Neural cell (in vitro differentiated cells): ENCODE measurements around the gene PRSS50. TPM values are rescaled to one million over a fixed set of nuclear protein-coding genes. Genes with fewer than 3 reads are reported as not detected.
"Not testable (repeated sequence)": the region's sequence is repeated elsewhere in the genome, so short reads cannot be mapped to it uniquely, and the experiment has no call there.

Experiments
- H2AFZ ChIP-seq: fragments of 200-600, 300-800 bp; sonication (generic), shearing (Covaris generic); 2 replicates; pipeline ENCODE4 v1.6.0; 2014; ENCODE audit warnings: low read depth, mild to moderate bottlenecking, antibody characterized with exemption, low read length, moderate library complexity
- H3F3A ChIP-seq: fragments of 200-600 bp; shearing (Covaris generic); 2 replicates; pipeline ENCODE4 v1.6.1; 2016; ENCODE audit warnings: mild to moderate bottlenecking, moderate library complexity, mixed read lengths, antibody characterized with exemption, low read length; ENCODE audit not compliant: insufficient read depth, poor library complexity, severe bottlenecking
- H3K27ac ChIP-seq: fragments of 200-600, 300-800 bp; sonication (generic), shearing (Covaris generic); 2 replicates; pipeline ENCODE4 v1.5.1; 2014; ENCODE audit warnings: mild to moderate bottlenecking, low read length, moderate library complexity
- H3K27me3 ChIP-seq: fragments of 300-800, 200-600 bp; sonication (generic), shearing (Covaris generic); 2 replicates; pipeline ENCODE4 v1.6.0; 2014; ENCODE audit warnings: mild to moderate bottlenecking, low read depth, low read length, moderate library complexity; ENCODE audit not compliant: insufficient read depth
- H3K36me3 ChIP-seq: fragments of 300-800, 200-600 bp; sonication (generic), shearing (Covaris generic); 2 replicates; pipeline ENCODE4 v1.5.1; 2014; ENCODE audit warnings: mild to moderate bottlenecking, antibody characterized with exemption, low read length, moderate library complexity; ENCODE audit not compliant: insufficient read depth
- H3K4me2 ChIP-seq: fragments of 300-800, 200-600 bp; sonication (generic), shearing (Covaris generic); 2 replicates; pipeline ENCODE4 v1.6.0; 2014; ENCODE audit warnings: mild to moderate bottlenecking, low read length
- H3K4me3 ChIP-seq: fragments of 300-800, 200-600 bp; sonication (generic), shearing (Covaris generic); 2 replicates; pipeline ENCODE4 v1.5.1; 2014; ENCODE audit warnings: mild to moderate bottlenecking, low read length, moderate library complexity
- H3K79me2 ChIP-seq: fragments of 200-600 bp; shearing (Covaris generic); replicated peaks from 2 replicates; pipeline ENCODE4 v1.6.0; 2014; ENCODE audit warnings: mild to moderate bottlenecking, low read length, moderate library complexity; ENCODE audit not compliant: insufficient read depth
- H3K9ac ChIP-seq: fragments of 300-800, 200-600 bp; sonication (generic), shearing (Covaris generic); 2 replicates; pipeline ENCODE4 v1.6.1; 2016; ENCODE audit warnings: mild to moderate bottlenecking, low read length, mixed read lengths
- H3K9me2 ChIP-seq: fragments of 200-600 bp; shearing (Covaris generic); 2 replicates; pipeline ENCODE4 v1.6.1; 2016; ENCODE audit warnings: mild to moderate bottlenecking, low read length, mixed read lengths; ENCODE audit not compliant: insufficient read depth
- H3K9me3 ChIP-seq: fragments of 200-600, 300-800 bp; sonication (generic), shearing (Covaris generic); 2 replicates; pipeline ENCODE4 v1.6.1; 2016; ENCODE audit warnings: mild to moderate bottlenecking, mixed run types, low read length, moderate library complexity, mixed read lengths
- H4K20me1 ChIP-seq: fragments of 200-600 bp; shearing (Covaris generic); 2 replicates; pipeline ENCODE4 v1.6.1; 2016; ENCODE audit warnings: mild to moderate bottlenecking, mixed run types; ENCODE audit not compliant: insufficient read depth
- EP300 ChIP-seq: fragments of 450-650 bp; conservative IDR thresholded peaks from 2 replicates; pipeline ENCODE4 v1.6.1; 2014; ENCODE audit warnings: antibody characterized with exemption, mild to moderate bottlenecking, moderate library complexity; ENCODE audit not compliant: poor library complexity, severe bottlenecking
- EZH2 ChIP-seq: fragments of 200-600, 300-800 bp; shearing (Covaris generic), sonication (generic); IDR thresholded peaks from 2 replicates; pipeline ENCODE4 v1.6.1; 2014; ENCODE audit warnings: antibody characterized with exemption, low read length, borderline replicate concordance, mild to moderate bottlenecking; ENCODE audit not compliant: insufficient read depth, poor library complexity, severe bottlenecking
- MXI1 ChIP-seq: fragments of 450-650 bp; conservative IDR thresholded peaks from 2 replicates; pipeline ENCODE4 v1.6.1; 2014; ENCODE audit warnings: antibody characterized with exemption, mild to moderate bottlenecking; ENCODE audit not compliant: poor library complexity, severe bottlenecking
- POLR2AphosphoS5 ChIP-seq: IDR thresholded peaks from 2 replicates; pipeline ENCODE4 v1.6.1; 2012
- RAD21 ChIP-seq: fragments of 450-650 bp; conservative IDR thresholded peaks from 2 replicates; pipeline ENCODE4 v1.6.1; 2014; ENCODE audit warnings: antibody characterized with exemption, mild to moderate bottlenecking, moderate library complexity
- REST ChIP-seq: IDR thresholded peaks from 2 replicates; pipeline ENCODE4 v1.6.1; 2012; ENCODE audit warnings: borderline replicate concordance
- SMC3 ChIP-seq: fragments of 450-650 bp; conservative IDR thresholded peaks from 2 replicates; pipeline ENCODE4 v1.6.1; 2014; ENCODE audit warnings: antibody characterized with exemption, mild to moderate bottlenecking, moderate library complexity; ENCODE audit not compliant: poor library complexity
- TAF1 ChIP-seq: IDR thresholded peaks from 2 replicates; pipeline ENCODE4 v1.6.1; 2012; ENCODE audit warnings: low read depth
- polyA plus RNA-seq: library from polyadenylated mRNA; depleted of rRNA; stranded (reverse); fragments of >200 nt; gene quantifications from 2 replicates; pipeline ENCODE4 v1.2.3, GENCODE V29; 2014
- TF ChIP-seq, protein P1 (sequence below): fragments of 450-650 bp; IDR thresholded peaks from 2 replicates; pipeline ENCODE4 v1.5.1; 2014; ENCODE audit warnings: antibody characterized with exemption, mild to moderate bottlenecking, moderate library complexity; ENCODE audit not compliant: poor library complexity, severe bottlenecking

The PRSS50 gene
- polyA plus RNA-seq, 1 donor from 2014 or later: not detected

- Histone ChIP-seq H3K27me3 (no peaks in the 10 kb centered on the region), H3K79me2 (no peaks in the 10 kb centered on the region), H3K4me3 (no peak overlapping the region), H4K20me1 (no peaks in the 10 kb centered on the region), H3K36me3 (no peaks in the 10 kb centered on the region), H3F3A (no peaks in the 10 kb centered on the region), H3K9ac (no peak overlapping the region), H2AFZ (no peak overlapping the region), H3K27ac (no peak overlapping the region), H3K9me3 (no peaks in the 10 kb centered on the region), H3K9me2 (no peaks in the 10 kb centered on the region), H3K4me2 (no peak overlapping the region)
- no peak for TF ChIP-seq REST
- no peak for TF ChIP-seq EZH2
- TF ChIP-seq SMC3: no peak
- no peak for TF ChIP-seq TAF1
- no peak for TF ChIP-seq POLR2AphosphoS5
- TF ChIP-seq EP300: no peak
- TF ChIP-seq MXI1: no peak
- TF ChIP-seq RAD21: no peak
- TF ChIP-seq, protein P1, sequence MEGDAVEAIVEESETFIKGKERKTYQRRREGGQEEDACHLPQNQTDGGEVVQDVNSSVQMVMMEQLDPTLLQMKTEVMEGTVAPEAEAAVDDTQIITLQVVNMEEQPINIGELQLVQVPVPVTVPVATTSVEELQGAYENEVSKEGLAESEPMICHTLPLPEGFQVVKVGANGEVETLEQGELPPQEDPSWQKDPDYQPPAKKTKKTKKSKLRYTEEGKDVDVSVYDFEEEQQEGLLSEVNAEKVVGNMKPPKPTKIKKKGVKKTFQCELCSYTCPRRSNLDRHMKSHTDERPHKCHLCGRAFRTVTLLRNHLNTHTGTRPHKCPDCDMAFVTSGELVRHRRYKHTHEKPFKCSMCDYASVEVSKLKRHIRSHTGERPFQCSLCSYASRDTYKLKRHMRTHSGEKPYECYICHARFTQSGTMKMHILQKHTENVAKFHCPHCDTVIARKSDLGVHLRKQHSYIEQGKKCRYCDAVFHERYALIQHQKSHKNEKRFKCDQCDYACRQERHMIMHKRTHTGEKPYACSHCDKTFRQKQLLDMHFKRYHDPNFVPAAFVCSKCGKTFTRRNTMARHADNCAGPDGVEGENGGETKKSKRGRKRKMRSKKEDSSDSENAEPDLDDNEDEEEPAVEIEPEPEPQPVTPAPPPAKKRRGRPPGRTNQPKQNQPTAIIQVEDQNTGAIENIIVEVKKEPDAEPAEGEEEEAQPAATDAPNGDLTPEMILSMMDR: no peak
These were observed 39.0 kb upstream of the PRSS50 start for GRCh38 chr3:46756642-46757041.

- Histone ChIP-seq H3K9me2 (no peaks in the 10 kb centered on the region), H3K4me3 (no peak overlapping the region)
- TF ChIP-seq RAD21: no peak
- no peak for TF ChIP-seq TAF1
- TF ChIP-seq SMC3: no peak
- no peak for TF ChIP-seq MXI1
- no peak for TF ChIP-seq EZH2
- TF ChIP-seq POLR2AphosphoS5: no peak
These were observed 38.0 kb upstream of the PRSS50 start for GRCh38 chr3:46755646-46756045.

DNA sequence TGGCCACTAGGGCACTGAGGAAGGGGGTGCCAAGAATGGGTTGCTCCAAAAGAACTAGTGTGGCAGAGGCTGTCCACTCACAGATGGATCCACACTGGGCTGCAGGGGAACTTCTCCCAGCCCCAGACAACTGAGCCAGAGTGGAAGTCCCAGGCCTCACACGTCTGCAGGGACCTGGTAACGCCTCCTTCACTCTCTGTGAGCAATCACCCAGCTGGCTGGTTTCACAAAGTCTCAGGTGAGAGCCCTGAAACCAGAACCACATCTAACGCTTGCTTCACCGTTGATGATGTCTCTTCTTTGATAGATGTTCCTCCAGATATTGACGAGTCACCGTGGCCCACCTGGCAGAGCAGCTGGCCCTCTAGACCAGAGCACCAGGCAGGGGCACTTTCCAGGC lies 35.5 kb upstream of the PRSS50 start:
- H3K4me3 ChIP-seq, H3K9me2 ChIP-seq, H3K27me3 ChIP-seq, H3K9me3 ChIP-seq, H3K27ac ChIP-seq, H3K9ac ChIP-seq, H3K4me2 ChIP-seq, H3K36me3 ChIP-seq, H3F3A ChIP-seq, H3K79me2 ChIP-seq, H2AFZ ChIP-seq, H4K20me1 ChIP-seq: not testable (repeated sequence)

More at GRCh38 chr3:46755646-46756045, 38.0 kb upstream of the PRSS50 start:
- Histone ChIP-seq H3F3A (no peaks in the 10 kb centered on the region), H3K27me3 (no peaks in the 10 kb centered on the region), H2AFZ (no peak overlapping the region), H3K27ac (no peak overlapping the region), H3K4me2 (no peak overlapping the region), H3K9ac (no peak overlapping the region), H4K20me1 (no peaks in the 10 kb centered on the region), H3K79me2 (no peaks in the 10 kb centered on the region), H3K9me3 (no peaks in the 10 kb centered on the region), H3K36me3 (no peaks in the 10 kb centered on the region)
